GM12878 (cell line): ENCODE data around the gene FXYD3. TPM values are rescaled to one million over a fixed set of nuclear protein-coding genes. Genes with fewer than 3 reads are reported as not detected.

Experiments
- E2F8 ChIP-seq: fragments of 450-650 bp; IDR thresholded peaks from 2 replicates; pipeline ENCODE4 v1.6.1; 2018; ENCODE audit warnings: mild to moderate bottlenecking, low read depth, moderate library complexity; ENCODE audit not compliant: partially characterized antibody
- IRF5 ChIP-seq: fragments of 450-650 bp; IDR thresholded peaks from 2 replicates; pipeline ENCODE4 v1.6.1; 2017; ENCODE audit warnings: borderline replicate concordance
- LARP7 ChIP-seq: fragments of 450-650 bp; IDR thresholded peaks from 2 replicates; pipeline ENCODE4 v1.6.1; 2017; ENCODE audit warnings: mild to moderate bottlenecking
- MXI1 ChIP-seq: fragments of 150-350 bp; IDR thresholded peaks from 2 replicates; pipeline ENCODE4 v1.6.1; 2011; ENCODE audit warnings: low read depth, mild to moderate bottlenecking, inconsistent platforms, low read length, improper control_type of control experiment
- NFYB ChIP-seq: IDR thresholded peaks from 2 replicates; pipeline ENCODE4 v1.6.1; 2011; ENCODE audit warnings: low read depth, mild to moderate bottlenecking, low read length, improper control_type of control experiment, moderate library complexity; ENCODE audit not compliant: insufficient read depth
- NR2C1 ChIP-seq: fragments of 450-650 bp; IDR thresholded peaks from 2 replicates; pipeline ENCODE4 v1.6.1; 2017; ENCODE audit warnings: antibody characterized with exemption, mild to moderate bottlenecking, moderate library complexity
- NR2F1 ChIP-seq: fragments of 450-650 bp; conservative IDR thresholded peaks from 2 replicates; pipeline ENCODE4 v1.6.1; 2017; ENCODE audit warnings: mild to moderate bottlenecking
- SMAD1 ChIP-seq: fragments of 450-650 bp; IDR thresholded peaks from 2 replicates; pipeline ENCODE4 v1.6.1; 2018; ENCODE audit warnings: mild to moderate bottlenecking, low read depth; ENCODE audit not compliant: partially characterized antibody
- SMC3 ChIP-seq: IDR thresholded peaks from 2 replicates; pipeline ENCODE4 v1.6.1; 2011; ENCODE audit warnings: low read length, improper control_type of control experiment, borderline replicate concordance
- ZNF24 ChIP-seq: fragments of 450-650 bp; IDR thresholded peaks from 2 replicates; pipeline ENCODE4 v1.6.1; 2017; ENCODE audit warnings: antibody characterized with exemption, mild to moderate bottlenecking
- polyA plus RNA-seq, 11 experiments: library from polyadenylated mRNA; depleted of rRNA in 4 of 11; unstranded in 6 of 11; stranded (reverse) in 5 of 11; fragments of >200 nt; fragmentation: Nextera tagmentation in 4 of 11; fragmentation: Illumina TruSeq in 1 of 11; extraction: Ambion mirVana in 4 of 11; extraction: Trizol in 1 of 11; gene quantifications; 1 replicate in 1 of 11; 2 replicates in 10 of 11; pipeline versions ENCODE4 v1.2.1 to v1.2.3, GENCODE V29; 2011 to 2016; ENCODE audit warnings: inconsistent platforms in 2 of 11, missing spikeins in 2 of 11, low read depth in 1 of 11
- total RNA-seq, 4 experiments: library from RNA; depleted of rRNA in 3 of 4; stranded (reverse); fragments of >200 nt in 3 of 4; fragmentation: Illumina TruSeq in 1 of 4; extraction: Trizol in 1 of 4; gene quantifications; 2 replicates each; pipeline versions ENCODE4 v1.2.1 to v1.2.3, GENCODE V29; 2013 to 2021

Gene FXYD3
- total and polyA plus RNA-seq, 10 of the 15 experiments (the other 5 are each of a cell fraction or from before 2014, with no cell fraction given) = 0.09 to 0.44 TPM; not detected in 8

GRCh38 chr19:35140962-35141836 is 25.6 kb downstream of the FXYD3 start (continued):
- no peak for TF ChIP-seq IRF5
- TF ChIP-seq NR2F1 = no peak
- no peak for TF ChIP-seq SMAD1
- TF ChIP-seq E2F8 = no peak
- peak; percentile 51; the same call in 1 of the 2 replicates for TF ChIP-seq SMC3
- TF ChIP-seq MXI1 = peak; percentile 14; the same call in 1 of the 2 replicates
- TF ChIP-seq NR2C1 = no peak
- peak; percentile 53; the same call in 1 of the 2 replicates for TF ChIP-seq LARP7
- TF ChIP-seq ZNF24 = no peak
- no peak for TF ChIP-seq NFYB
